Calu3 (cell line): ENCODE measurements around the gene SEPTIN3. TPM values are rescaled to one million over a fixed set of nuclear protein-coding genes. Genes with fewer than 3 reads are reported as not detected.

Experiments used
- Bru-seq: library from RNA; stranded (reverse); fragments of 400-500 nt; gene quantifications from one replicate; lab custom pipeline; 2021; lab: Mats Ljungman, UMichigan
- BruChase-seq, 2 experiments: library from RNA; stranded (reverse); fragments of 400-500 nt; gene quantifications; one replicate each; lab custom pipeline; 2021; lab: Mats Ljungman, UMichigan
- BruUV-seq: library from RNA; stranded (reverse); fragments of 400-500 nt; replicated peaks from 2 replicates; lab custom pipeline; 2021; lab: Mats Ljungman, UMichigan
- CTCF ChIA-PET: fragments of 300-600 bp; sonication (Branson Sonifier 250); formaldehyde crosslinking; loops from one replicate; lab custom pipeline; 2022; ENCODE audit warnings: antibody characterized with exemption; lab: Charles Lee
- DNase-seq: peaks from one replicate; pipeline ENCODE4 v3.0.0; 2022
- H3K27ac Mint-ChIP-seq: one replicate; pipeline ENCODE4 v1.8.0; 2022; ENCODE audit warnings: mixed read lengths; ENCODE audit not compliant: unreplicated experiment
- H3K27me3 Mint-ChIP-seq: one replicate; pipeline ENCODE4 v1.8.0; 2022; ENCODE audit warnings: mixed read lengths; ENCODE audit not compliant: unreplicated experiment
- H3K36me3 Mint-ChIP-seq: one replicate; pipeline ENCODE4 v1.8.0; 2022; ENCODE audit warnings: mild to moderate bottlenecking, moderate library complexity, mixed read lengths; ENCODE audit not compliant: insufficient read depth, unreplicated experiment
- H3K4me1 Mint-ChIP-seq: one replicate; pipeline ENCODE4 v1.8.0; 2022; ENCODE audit warnings: mild to moderate bottlenecking, low read depth, mixed read lengths; ENCODE audit not compliant: unreplicated experiment
- H3K4me3 Mint-ChIP-seq: one replicate; pipeline ENCODE4 v1.8.0; 2022; ENCODE audit warnings: mild to moderate bottlenecking, low read depth, moderate library complexity, mixed read lengths; ENCODE audit not compliant: unreplicated experiment
- H3K9me3 Mint-ChIP-seq: one replicate; pipeline ENCODE4 v1.8.0; 2022; ENCODE audit warnings: low read depth, mixed read lengths; ENCODE audit not compliant: unreplicated experiment
- CTCF ChIP-seq: fragments of 200-600 bp; IDR thresholded peaks from one replicate; pipeline ENCODE4 v1.8.0; 2022; ENCODE audit warnings: antibody characterized with exemption; ENCODE audit not compliant: unreplicated experiment
- intact Hi-C: fragments of 100-400 bp; cut with micrococcal nuclease; formaldehyde crosslinking; loops from one replicate; pipeline ENCODE4 v1.10.0; 2022; ENCODE audit not compliant: unreplicated experiment
- long read RNA-seq: library from polyadenylated mRNA; stranded (forward); transcript quantifications from one replicate; pipeline ENCODE4 v2.0.0, GENCODE V29; 2022
- total RNA-seq: library from RNA; stranded (reverse); gene quantifications from 2 replicates; pipeline ENCODE4 v1.2.3, GENCODE V29; 2022

The SEPTIN3 gene
- 3.2 and 3.4 TPM in 2 replicates for total RNA-seq
- Bru-seq, nascent RNA, result percentile 23 among the genes with signal in this experiment
- percentile 36 among the genes with signal in this experiment for BruChase-seq, experiment 1, labeled RNA remaining after a 6-hour chase
- BruChase-seq, experiment 2, labeled RNA remaining after a 2-hour chase, result percentile 35 among the genes with signal in this experiment
- long read RNA-seq, full-length matches to known transcripts, result 1 of 6 reads
- long read RNA-seq, partial matches to known transcripts, result 0 of 6 reads
- long read RNA-seq, other reads (novel, unspliced or antisense), result 5 of 6 reads

GRCh38 chr22:41969110-41969646 is at the start of gene SEPTIN3:
SEPTIN3 (plus strand) TSS chr22:41969443; CDS start chr22:41971493, 2,050 bp downstream.
- H3K4me1 Mint-ChIP-seq, result peaks cover under 1% of the 10 kb centered on the region
- TF ChIP-seq CTCF, result no peak
- CTCF ChIA-PET, result interaction anchor here (0.5 kb wide), 1 partner anchor 467 kb away, joined by 3 read pairs; no protein-coding TSS in a partner anchor
- DNase-seq, result no peak
- no TSS peak for BruUV-seq
- no peak within 1 kb of the TSS for H3K27ac Mint-ChIP-seq
- no peak within 1 kb of the TSS for H3K4me3 Mint-ChIP-seq
- no peaks in the 10 kb centered on the region for H3K36me3 Mint-ChIP-seq
- no peaks in the 10 kb centered on the region for H3K9me3 Mint-ChIP-seq
- H3K27me3 Mint-ChIP-seq, result peaks cover 43% of the 10 kb centered on the region
- intact Hi-C loops, result loop anchor here (5.0 kb wide), 2 partner anchors 103 to 468 kb away; partner anchors contain the start of genes NAGA and PHETA2

- BruUV-seq, result no TSS peak
- Mint-ChIP-seq H3K36me3 (peaks cover 12% of the 10 kb centered on the region), H3K4me1 (peaks cover 7% of the 10 kb centered on the region), H3K4me3 (peak overlapping the region; percentile 19), H3K27me3 (peaks cover 45% of the 10 kb centered on the region), H3K27ac (no peak overlapping the region), H3K9me3 (no peaks in the 10 kb centered on the region)
- CTCF ChIA-PET, result no interaction called here
- no peak for TF ChIP-seq CTCF
- intact Hi-C loops, result no loop called here
- no peak for DNase-seq
Measured at GRCh38 chr22:41920271-41920976, 48.8 kb upstream of the SEPTIN3 start.

GRCh38 chr22:41922328-41922727 is 46.9 kb upstream of the SEPTIN3 start:
- TF ChIP-seq CTCF, result no peak
- CTCF ChIA-PET, result interaction anchor here (0.9 kb wide), 1 partner anchor 18 kb away, joined by 3 read pairs; no protein-coding TSS in a partner anchor
- H3K9me3 Mint-ChIP-seq, result no peaks in the 10 kb centered on the region
- H3K27me3 Mint-ChIP-seq, result peaks cover 45% of the 10 kb centered on the region
- H3K36me3 Mint-ChIP-seq, result peaks cover 25% of the 10 kb centered on the region
- H3K4me1 Mint-ChIP-seq, result peaks cover 14% of the 10 kb centered on the region
- no peak overlapping the region for H3K27ac Mint-ChIP-seq
- BruUV-seq, result no TSS peak
- no peak overlapping the region for H3K4me3 Mint-ChIP-seq
- intact Hi-C loops, result no loop called here
- DNase-seq, result no peak

- no peaks in the 10 kb centered on the region for H3K9me3 Mint-ChIP-seq
- H3K4me3 Mint-ChIP-seq, result no peak overlapping the region
- peaks cover 46% of the 10 kb centered on the region for H3K27me3 Mint-ChIP-seq
- TF ChIP-seq CTCF, result no peak
- CTCF ChIA-PET, result interaction anchor here (0.9 kb wide), 1 partner anchor 18 kb away, joined by 3 read pairs; no protein-coding TSS in a partner anchor
- peaks cover 30% of the 10 kb centered on the region for H3K36me3 Mint-ChIP-seq
- intact Hi-C loops, result no loop called here
- no peak overlapping the region for H3K27ac Mint-ChIP-seq
- peaks cover 12% of the 10 kb centered on the region for H3K4me1 Mint-ChIP-seq
- no TSS peak for BruUV-seq
- DNase-seq, result no peak
Measured at GRCh38 chr22:41922940-41923594, 46.2 kb upstream of the SEPTIN3 start.
